CD4-positive, alpha-beta T cell (primary cell): Measurements from ENCODE around the gene TENT4B. TPM values are rescaled to one million over a fixed set of nuclear protein-coding genes. Genes with fewer than 3 reads are reported as not detected.

ENCODE experiments used
- ATAC-seq: fragments of 200-7000 bp; cut with Tn5 transposase; one replicate; pipeline ENCODE4 v1.10.0; 2022; ENCODE audit warnings: mild to moderate bottlenecking; ENCODE audit not compliant: poor library complexity
- CTCF ChIA-PET: fragments of 350-600 bp; sonication (Branson Sonifier 250); formaldehyde crosslinking; loops from one replicate; lab custom pipeline; 2021; ENCODE audit warnings: antibody characterized with exemption, inconsistent platforms; lab: Charles Lee
- POLR2A ChIA-PET: fragments of 350-600 bp; sonication (Branson Sonifier 250); formaldehyde crosslinking; loops from one replicate; lab custom pipeline; 2021; ENCODE audit warnings: antibody characterized with exemption, inconsistent platforms; lab: Charles Lee
- DNase-seq, 14 experiments: peaks; one replicate each; pipeline ENCODE4 v3.0.0-alpha.2; 2013 to 2020; ENCODE audit warnings: mixed read lengths in 2 of 14
- H3K27ac ChIP-seq, 2 donors: one replicate each; pipeline versions ENCODE4 v1.5.1 to v1.7.0; 2013; ENCODE audit warnings: low read length in 2 of 2, low read depth in 1 of 2, mild to moderate bottlenecking in 1 of 2
- H3K27me3 ChIP-seq, 2 experiments: 1 replicate in 1 of 2; 2 replicates in 1 of 2; pipeline versions ENCODE4 v1.6.1 to v1.7.0; 2013; ENCODE audit warnings: low read length in 2 of 2, control low read depth in 1 of 2, mild to moderate bottlenecking in 1 of 2, moderate library complexity in 1 of 2; ENCODE audit not compliant: insufficient read depth in 2 of 2, control insufficient read depth in 1 of 2
- H3K36me3 ChIP-seq: one replicate; pipeline ENCODE4 v1.6.1; 2013; ENCODE audit warnings: low read length, control low read depth; ENCODE audit not compliant: insufficient read depth
- H3K4me1 ChIP-seq: one replicate; pipeline ENCODE4 v1.6.1; 2013; ENCODE audit warnings: low read length, control low read depth; ENCODE audit not compliant: insufficient read depth
- H3K4me3 ChIP-seq: one replicate; pipeline ENCODE4 v1.5.1; 2013; ENCODE audit warnings: mild to moderate bottlenecking, low read length, moderate library complexity
- H3K9me3 ChIP-seq, 2 experiments: 1 replicate in 1 of 2; 2 replicates in 1 of 2; pipeline versions ENCODE4 v1.6.1 to v1.7.0; 2013; ENCODE audit warnings: low read length in 2 of 2, mild to moderate bottlenecking in 2 of 2, control low read depth in 1 of 2, moderate library complexity in 1 of 2; ENCODE audit not compliant: control insufficient read depth in 1 of 2, insufficient read depth in 1 of 2
- H3K27ac Mint-ChIP-seq: one replicate; pipeline ENCODE4 v1.8.0; 2020; ENCODE audit warnings: mixed read lengths
- H3K27me3 Mint-ChIP-seq: one replicate; pipeline ENCODE4 v1.8.0; 2021; ENCODE audit warnings: mixed read lengths
- H3K36me3 Mint-ChIP-seq: one replicate; pipeline ENCODE4 v1.8.0; 2021; ENCODE audit warnings: low read depth, mixed read lengths
- H3K4me1 Mint-ChIP-seq: one replicate; pipeline ENCODE4 v1.8.0; 2021; ENCODE audit warnings: low read depth, mixed read lengths
- H3K4me3 Mint-ChIP-seq: one replicate; pipeline ENCODE4 v1.8.0; 2020; ENCODE audit warnings: mild to moderate bottlenecking, mixed read lengths
- H3K9me3 Mint-ChIP-seq: one replicate; pipeline ENCODE4 v1.8.0; 2020; ENCODE audit warnings: mixed read lengths
- intact Hi-C, 2 experiments: fragments of 100-400 bp; cut with DNase I in 1 of 2; cut with micrococcal nuclease in 1 of 2; formaldehyde crosslinking; loops; one replicate each; pipeline versions ENCODE4 v1.15.1 to v1.9.0; 2023 to 2025; cut with DNase I, micrococcal nuclease
- total RNA-seq, 174 experiments: library from RNA in 2 of 174; stranded (reverse) in 2 of 174; gene quantifications; one replicate each; pipeline ENCODE4 v1.2.3 and lab custom pipeline; 2021 to 2026
- TF ChIP-seq, protein P1 (sequence below): fragments of 200-600 bp; IDR thresholded peaks from one replicate; pipeline ENCODE4 v1.8.0; 2022; ENCODE audit warnings: antibody characterized with exemption, mild to moderate bottlenecking

TENT4B gene
- total RNA-seq, 2 experiments from 2014 or later, result 32.9 to 35.0 TPM

DNA sequence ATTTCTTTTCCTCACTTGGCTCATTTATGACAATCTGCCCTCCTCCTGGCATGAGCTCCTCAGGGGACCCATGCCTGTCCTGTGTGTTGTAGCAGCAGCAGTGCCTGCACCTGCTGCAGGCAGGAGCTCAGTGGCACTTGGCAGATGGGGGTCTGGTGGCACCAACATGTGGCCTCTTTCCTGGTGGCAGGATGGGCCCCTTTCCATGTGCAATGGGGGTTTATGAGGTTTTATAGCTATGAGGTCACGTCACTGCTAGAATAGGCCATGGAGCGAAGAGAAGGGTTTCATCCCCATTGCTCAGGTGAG is 120.2 kb downstream of the TENT4B start:
- Histone ChIP-seq H3K27me3 (no peaks in the 10 kb centered on the region), H3K9me3 (no peaks in the 10 kb centered on the region), H3K27ac (peak overlapping the region; percentile 91 to 93), H3K4me3 (peak overlapping the region; percentile 73), H3K36me3 (peaks cover 25% of the 10 kb centered on the region), H3K4me1 (peaks cover 98% of the 10 kb centered on the region)
- ATAC-seq (no peak), DNase-seq (no peak)
- Mint-ChIP-seq H3K4me3 (peak overlapping the region; percentile 95), H3K27ac (peak overlapping the region; percentile 100), H3K4me1 (peaks cover 98% of the 10 kb centered on the region), H3K9me3 (no peaks in the 10 kb centered on the region), H3K36me3 (peaks cover 58% of the 10 kb centered on the region), H3K27me3 (no peaks in the 10 kb centered on the region)
- POLR2A ChIA-PET, result interaction anchor here (0.9 to 4.3 kb wide), 19 partner anchors 7 to 508 kb away, joined by 4 to 40 read pairs (median 7); partner anchors contain the start of genes ADCY7, CNEP1R1 and NKD1
- intact Hi-C loops, result loop anchor here in 1 of 2 experiments (10.0 kb wide), 1 partner anchor 119 kb away; the partner anchor contains the start of gene TENT4B
- CTCF ChIA-PET, result interaction anchor here (0.9 to 3.2 kb wide), 3 partner anchors 54 to 533 kb away, joined by 3 to 12 read pairs (median 5); no protein-coding TSS in a partner anchor
- TF ChIP-seq, protein P1, sequence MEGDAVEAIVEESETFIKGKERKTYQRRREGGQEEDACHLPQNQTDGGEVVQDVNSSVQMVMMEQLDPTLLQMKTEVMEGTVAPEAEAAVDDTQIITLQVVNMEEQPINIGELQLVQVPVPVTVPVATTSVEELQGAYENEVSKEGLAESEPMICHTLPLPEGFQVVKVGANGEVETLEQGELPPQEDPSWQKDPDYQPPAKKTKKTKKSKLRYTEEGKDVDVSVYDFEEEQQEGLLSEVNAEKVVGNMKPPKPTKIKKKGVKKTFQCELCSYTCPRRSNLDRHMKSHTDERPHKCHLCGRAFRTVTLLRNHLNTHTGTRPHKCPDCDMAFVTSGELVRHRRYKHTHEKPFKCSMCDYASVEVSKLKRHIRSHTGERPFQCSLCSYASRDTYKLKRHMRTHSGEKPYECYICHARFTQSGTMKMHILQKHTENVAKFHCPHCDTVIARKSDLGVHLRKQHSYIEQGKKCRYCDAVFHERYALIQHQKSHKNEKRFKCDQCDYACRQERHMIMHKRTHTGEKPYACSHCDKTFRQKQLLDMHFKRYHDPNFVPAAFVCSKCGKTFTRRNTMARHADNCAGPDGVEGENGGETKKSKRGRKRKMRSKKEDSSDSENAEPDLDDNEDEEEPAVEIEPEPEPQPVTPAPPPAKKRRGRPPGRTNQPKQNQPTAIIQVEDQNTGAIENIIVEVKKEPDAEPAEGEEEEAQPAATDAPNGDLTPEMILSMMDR, result no peak

DNA sequence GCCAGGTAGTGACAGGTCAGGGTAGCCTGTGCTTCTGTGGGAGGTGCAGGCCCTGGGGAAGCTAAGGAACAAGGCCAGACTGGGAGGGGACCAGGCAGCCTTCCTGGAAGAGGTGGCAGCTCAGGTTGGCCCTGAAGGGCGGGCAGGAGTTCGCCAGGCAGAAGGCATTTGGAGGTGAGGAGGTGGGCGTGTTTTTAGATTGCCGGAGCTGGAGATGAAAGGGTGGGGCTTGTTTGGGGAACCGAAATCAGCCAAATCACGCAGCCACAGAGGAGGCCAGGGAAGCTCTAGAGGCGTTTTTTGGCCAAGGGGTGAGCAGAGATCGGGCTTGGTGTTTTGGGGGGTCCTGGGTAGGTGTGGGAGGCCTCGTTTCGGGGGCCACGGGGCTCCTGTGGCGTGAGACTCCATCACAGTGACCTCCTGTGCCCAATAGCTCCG is 120.8 kb downstream of the TENT4B start:
- H3K27me3 Mint-ChIP-seq, result no peaks in the 10 kb centered on the region
- peak overlapping the region; percentile 73 for H3K4me3 ChIP-seq
- peak overlapping the region; percentile 100 for H3K27ac Mint-ChIP-seq
- ChIA-PET CTCF (interaction anchor here (0.9 to 3.2 kb wide), 5 partner anchors 8 to 532 kb away, joined by 3 to 16 read pairs (median 5); partner anchors contain the start of gene ADCY7), POLR2A (interaction anchor here (0.9 to 4.3 kb wide), 23 partner anchors 8 to 508 kb away, joined by 3 to 40 read pairs (median 5); partner anchors contain the start of genes ADCY7, CNEP1R1, HEATR3 and NKD1)
- TF ChIP-seq, protein P1, result no peak
- H3K4me1 Mint-ChIP-seq, result peaks cover 99% of the 10 kb centered on the region
- H3K36me3 Mint-ChIP-seq, result peaks cover 55% of the 10 kb centered on the region
- H3K4me3 Mint-ChIP-seq, result peak overlapping the region; percentile 95
- peak overlapping the region; percentile 91 to 93 for H3K27ac ChIP-seq
- no peaks in the 10 kb centered on the region for H3K9me3 ChIP-seq
- H3K36me3 ChIP-seq, result peaks cover 29% of the 10 kb centered on the region
- intact Hi-C loops, result loop anchor here (1.0 to 10.0 kb wide), 2 partner anchors 8 to 119 kb away; partner anchors contain the start of genes ADCY7 (in 1 of the 2) and TENT4B (in 1 of the 2)
- peak; percentile 51 for ATAC-seq
- peaks cover 97% of the 10 kb centered on the region for H3K4me1 ChIP-seq
- H3K27me3 ChIP-seq, result no peaks in the 10 kb centered on the region
- DNase-seq, result peak in 12 of 14 experiments; percentile 23 to 72 (median 34)
- no peaks in the 10 kb centered on the region for H3K9me3 Mint-ChIP-seq

DNA sequence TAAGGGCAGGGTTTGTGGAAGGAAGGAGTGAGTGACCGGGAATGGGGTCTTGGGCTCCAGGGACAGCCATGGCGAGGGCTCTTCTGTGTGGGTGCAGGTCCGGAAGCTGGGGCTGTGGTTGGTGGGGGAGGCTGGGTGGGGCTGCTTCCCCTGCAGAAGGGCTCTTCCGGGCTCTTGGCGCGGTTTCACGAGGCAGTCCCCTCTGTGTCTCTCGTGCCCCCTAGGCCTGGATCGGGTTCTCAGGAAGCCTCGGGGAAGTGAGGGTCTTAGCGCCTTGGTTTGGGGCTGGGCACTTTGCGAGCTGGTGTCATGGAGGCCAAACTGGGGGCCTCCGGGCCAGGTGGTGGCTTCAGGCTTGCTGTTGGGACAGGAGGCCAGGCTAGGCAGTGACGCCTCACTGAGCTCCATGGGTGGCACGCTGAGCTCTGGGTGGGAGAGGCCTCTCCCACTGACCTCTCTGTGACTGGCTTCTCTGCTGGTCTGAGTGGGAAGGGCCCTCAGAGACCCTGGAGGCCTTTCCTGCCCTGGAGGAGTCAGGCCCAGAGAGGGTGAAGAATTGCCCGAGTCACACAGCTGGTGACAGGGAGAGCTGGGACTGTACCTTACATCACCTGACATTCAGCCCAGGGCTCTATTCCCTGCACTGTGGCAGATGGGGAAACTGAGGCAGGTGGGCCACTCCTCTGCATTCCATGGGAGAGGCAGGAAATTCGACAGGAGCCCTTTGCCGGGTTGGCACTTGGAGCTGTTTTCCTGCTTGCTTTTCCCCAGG is 121.4 kb downstream of the TENT4B start:
- TF ChIP-seq, protein P1, result no peak
- Mint-ChIP-seq H3K27ac (peak overlapping the region; percentile 100), H3K27me3 (no peaks in the 10 kb centered on the region), H3K4me3 (peak overlapping the region; percentile 95), H3K36me3 (peaks cover 50% of the 10 kb centered on the region), H3K4me1 (peaks cover 99% of the 10 kb centered on the region), H3K9me3 (no peaks in the 10 kb centered on the region)
- ATAC-seq (peak; percentile 68), DNase-seq (peak in 13 of 14 experiments; percentile 39 to 80 (median 64))
- Histone ChIP-seq H3K9me3 (no peaks in the 10 kb centered on the region), H3K27ac (peak overlapping the region; percentile 91 to 93), H3K27me3 (no peaks in the 10 kb centered on the region), H3K4me3 (peak overlapping the region; percentile 73), H3K36me3 (peaks cover 31% of the 10 kb centered on the region), H3K4me1 (peaks cover 97% of the 10 kb centered on the region)
- CTCF ChIA-PET, result interaction anchor here (0.9 to 3.2 kb wide), 6 partner anchors 8 to 532 kb away, joined by 3 to 16 read pairs (median 7); partner anchors contain the start of gene ADCY7
- POLR2A ChIA-PET, result interaction anchor here (0.8 to 4.3 kb wide), 25 partner anchors 9 to 507 kb away, joined by 3 to 40 read pairs (median 5); partner anchors contain the start of genes ADCY7, CNEP1R1, HEATR3 and NKD1
- intact Hi-C loops, result loop anchor here (1.0 to 10.0 kb wide), 2 partner anchors 8 to 120 kb away; partner anchors contain the start of genes ADCY7 (in 1 of the 2) and TENT4B (in 1 of the 2)
